ENCODE results near the gene SFSWAP. TPM values are rescaled to one million over a fixed set of nuclear protein-coding genes. Genes with fewer than 3 reads are reported as not detected.

The SFSWAP gene
- polyA plus RNA-seq, 1 experiment = 12.5 TPM

DNA sequence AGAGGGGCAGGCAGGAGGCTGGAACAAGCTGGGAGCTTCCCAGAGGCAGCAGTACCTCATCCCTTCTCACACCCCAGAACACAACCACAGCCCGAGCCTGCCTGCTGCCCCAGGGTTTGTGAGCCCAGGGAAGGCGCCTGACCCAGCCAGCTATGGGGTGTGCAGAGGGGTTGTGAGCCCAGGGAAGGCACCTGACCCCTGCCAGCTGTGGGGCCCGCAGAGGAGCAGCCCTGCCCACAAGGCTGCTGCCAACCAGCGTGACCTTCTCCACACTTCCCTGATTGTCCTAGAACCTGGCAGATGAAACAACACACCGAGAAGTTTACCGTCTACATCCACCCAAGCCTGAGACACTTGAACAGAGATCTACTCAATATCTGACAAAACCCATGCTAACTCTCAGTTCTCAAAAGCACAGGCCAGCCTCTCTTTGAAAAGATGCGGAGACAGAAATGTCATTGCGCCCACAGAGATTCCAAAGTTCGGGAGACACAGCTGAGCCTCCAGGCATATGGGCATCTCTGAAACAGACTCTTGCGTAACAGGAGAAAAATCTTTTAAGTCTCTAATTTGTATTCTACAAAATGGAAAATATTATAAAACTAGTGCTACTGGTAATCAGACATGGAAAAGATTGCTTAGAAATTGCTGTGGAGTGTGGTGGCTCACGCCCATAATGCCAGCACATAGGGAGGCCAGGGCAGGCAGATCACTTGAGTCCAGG is 47.3 kb downstream of the SFSWAP start:
- Histone ChIP-seq H3K4me3 (ENCODE audit: low read depth, low read length) (no peak overlapping the region), H3K27me3 (ENCODE audit: control insufficient read depth, insufficient read depth, low read length) (no peaks in the 10 kb centered on the region), H3K27ac (ENCODE audit: low read depth, low read length) (no peak overlapping the region), H3K9me3 (ENCODE audit: control insufficient read depth, insufficient read depth, low read length) (peaks cover under 1% of the 10 kb centered on the region; the same call in 1 of the 2 replicates)
- ChIA-PET CTCF (interaction anchor here (1.0 kb wide), 1 partner anchor 9 kb away, joined by 4 read pairs; no protein-coding TSS in a partner anchor), POLR2A (no interaction called here)
- no peak for TF ChIP-seq CTCF (IDR thresholded peaks at IDR 0.05; ENCODE audit: low read depth, low read length)
- no peak for DNase-seq (ENCODE audit: low read depth, low spot score)

- Histone ChIP-seq H3K4me3 (ENCODE audit: low read depth, low read length) (no peak overlapping the region), H3K27ac (ENCODE audit: low read depth, low read length) (no peak overlapping the region), H3K9me3 (ENCODE audit: control insufficient read depth, insufficient read depth, low read length) (no peaks in the 10 kb centered on the region; the same call in 1 of the 2 replicates), H3K27me3 (ENCODE audit: control insufficient read depth, insufficient read depth, low read length) (no peaks in the 10 kb centered on the region)
- no peak for DNase-seq (ENCODE audit: low read depth, low spot score)
- no peak for TF ChIP-seq CTCF (IDR thresholded peaks at IDR 0.05; ENCODE audit: low read depth, low read length)
- CTCF ChIA-PET = interaction anchor here (1.0 kb wide), 1 partner anchor 8 kb away, joined by 4 read pairs; no protein-coding TSS in a partner anchor
- POLR2A ChIA-PET = no interaction called here
These were observed 48.3 kb downstream of the SFSWAP start for GRCh38 chr12:131759176-131759575.

DNA sequence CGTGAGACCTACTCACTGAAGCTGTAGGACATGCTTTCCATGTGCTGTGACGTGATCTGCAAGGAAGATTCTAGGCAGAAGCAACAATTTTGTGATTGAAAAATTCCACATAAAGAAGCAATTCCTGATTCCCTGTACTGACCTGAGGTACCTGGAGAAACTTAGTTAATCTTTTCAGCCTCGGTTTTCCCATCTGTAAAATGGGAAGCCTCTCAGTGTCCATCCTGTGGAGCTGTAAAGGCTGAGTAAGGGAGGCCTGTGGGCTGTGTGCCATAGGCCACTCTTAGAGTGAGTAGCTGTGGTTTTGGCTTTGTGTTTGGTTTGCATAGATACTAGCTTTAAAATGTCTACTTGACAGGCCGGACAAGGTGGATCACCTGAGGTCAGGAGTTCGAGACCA is 50.7 kb downstream of the SFSWAP start:
- POLR2A ChIA-PET = no interaction called here
- DNase-seq (ENCODE audit: low read depth, low spot score) = no peak
- no peaks in the 10 kb centered on the region for H3K9me3 ChIP-seq (ENCODE audit: control insufficient read depth, insufficient read depth, low read length)
- no peaks in the 10 kb centered on the region for H3K27me3 ChIP-seq (ENCODE audit: control insufficient read depth, insufficient read depth, low read length)
- TF ChIP-seq CTCF (IDR thresholded peaks at IDR 0.05; ENCODE audit: low read depth, low read length) = no peak
- H3K27ac ChIP-seq (ENCODE audit: low read depth, low read length) = no peak overlapping the region
- no peak overlapping the region for H3K4me3 ChIP-seq (ENCODE audit: low read depth, low read length)
- CTCF ChIA-PET = no interaction called here

- H3K27ac ChIP-seq (ENCODE audit: low read depth, low read length) = no peak overlapping the region
- ChIA-PET POLR2A (no interaction called here), CTCF (interaction anchor here (0.8 kb wide), 1 partner anchor 9 kb away, joined by 3 read pairs; no protein-coding TSS in a partner anchor)
- H3K4me3 ChIP-seq (ENCODE audit: low read depth, low read length) = no peak overlapping the region
- no peaks in the 10 kb centered on the region for H3K27me3 ChIP-seq (ENCODE audit: control insufficient read depth, insufficient read depth, low read length)
- H3K9me3 ChIP-seq (ENCODE audit: control insufficient read depth, insufficient read depth, low read length) = no peaks in the 10 kb centered on the region
- no peak for TF ChIP-seq CTCF (IDR thresholded peaks at IDR 0.05; ENCODE audit: low read depth, low read length)
- no peak for DNase-seq (ENCODE audit: low read depth, low spot score)
These were observed 53.8 kb downstream of the SFSWAP start for GRCh38 chr12:131764738-131765137.

- DNase-seq (ENCODE audit: low read depth, low spot score) = no peak
- Histone ChIP-seq H3K27ac (ENCODE audit: low read depth, low read length) (no peak overlapping the region), H3K4me3 (ENCODE audit: low read depth, low read length) (no peak overlapping the region), H3K27me3 (ENCODE audit: control insufficient read depth, insufficient read depth, low read length) (no peaks in the 10 kb centered on the region), H3K9me3 (ENCODE audit: control insufficient read depth, insufficient read depth, low read length) (no peaks in the 10 kb centered on the region)
- TF ChIP-seq CTCF (IDR thresholded peaks at IDR 0.05; ENCODE audit: low read depth, low read length) = no peak
- ChIA-PET CTCF (interaction anchor here (1.2 kb wide), 1 partner anchor 11 kb away, joined by 5 read pairs; no protein-coding TSS in a partner anchor), POLR2A (no interaction called here)
These were observed 55.1 kb downstream of the SFSWAP start for GRCh38 chr12:131765961-131766360.
